GM19468 (cell line): Measurements from ENCODE around the gene KERA.

ENCODE experiments used
- ATAC-seq: cut with Tn5 transposase; IDR thresholded peaks from one replicate; pipeline ENCODE4 v1.9.1; 2021; ENCODE audit warnings: mild to moderate bottlenecking, moderate library complexity, moderate number of reproducible peaks; ENCODE audit not compliant: unreplicated experiment; ENCODE audit errors: extremely low read depth

The KERA gene

GRCh38 chr12:91017511-91018263 lies 40.1 kb downstream of the KERA start:
- ATAC-seq = no peak

DNA sequence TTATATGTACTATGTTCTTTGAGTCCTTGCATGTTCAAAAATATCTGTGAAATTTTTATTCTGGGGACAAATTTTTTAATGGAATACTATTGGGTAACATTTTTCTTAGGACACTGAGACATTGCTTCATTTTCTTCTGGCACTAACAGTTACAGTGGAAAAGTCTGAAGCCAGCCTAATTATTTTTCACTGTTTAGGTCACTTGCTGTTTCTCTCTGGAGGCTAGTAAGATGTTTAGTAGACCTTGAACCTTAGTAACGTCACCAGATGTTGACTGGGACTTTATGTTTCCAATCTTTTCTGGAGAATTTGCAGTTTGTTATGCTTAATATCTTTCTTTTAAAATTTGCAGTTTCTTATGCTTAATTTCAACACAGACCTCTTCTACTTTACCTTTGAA lies 40.8 kb downstream of the KERA start:
- no peak for ATAC-seq

- peak; percentile 83 for ATAC-seq
These were observed 48.4 kb downstream of the KERA start for GRCh38 chr12:91009319-91009950.

- ATAC-seq = no peak
These were observed 50.1 kb downstream of the KERA start for GRCh38 chr12:91007531-91008290.

DNA sequence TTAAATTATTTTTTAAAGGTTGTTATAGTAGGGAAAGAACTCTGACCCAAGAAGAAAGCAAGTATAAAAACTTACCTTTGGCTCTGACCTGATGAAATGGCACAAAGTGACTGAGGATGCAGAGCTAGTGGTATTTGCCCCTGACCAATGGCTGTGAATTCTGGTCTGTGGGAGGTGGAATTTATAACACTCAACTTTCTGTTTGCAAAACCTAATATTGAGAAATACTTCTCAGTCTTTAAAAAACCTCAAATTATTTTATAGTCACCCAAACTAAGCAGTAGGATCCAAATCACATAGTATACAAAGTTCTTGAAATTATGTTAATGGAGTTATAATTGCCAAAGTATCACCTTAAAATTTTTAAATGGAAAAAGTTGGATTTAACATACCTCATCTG lies 53.0 kb downstream of the KERA start, which contains the start of gene EPYC:
TSS of gene EPYC (minus strand) at position 101 of the 400 bp plus-strand sequence. CDS start 2,407 bp downstream, outside the sequence.
- ATAC-seq = no peak

DNA sequence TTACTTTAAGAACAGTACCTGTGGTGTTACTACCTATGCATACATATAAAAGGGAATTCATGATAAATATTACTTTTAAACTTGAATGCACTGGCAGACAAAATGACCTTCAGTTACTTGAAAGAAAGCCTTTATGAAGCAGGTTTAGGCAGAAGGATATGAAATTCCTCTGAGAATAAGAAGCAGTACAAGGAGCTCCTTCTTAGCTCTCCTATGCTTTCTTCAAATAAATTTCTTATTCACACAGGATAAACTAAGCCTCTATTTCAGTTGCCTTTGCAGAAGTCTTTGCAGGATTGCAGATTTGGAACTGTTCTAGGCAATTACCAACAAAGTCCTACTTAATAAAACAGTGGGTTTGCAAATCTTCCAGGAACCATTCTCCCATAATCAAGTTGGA lies 54.1 kb downstream of the KERA start:
- ATAC-seq = no peak

- no peak for ATAC-seq
These were observed 56.5 kb downstream of the KERA start for GRCh38 chr12:91001306-91001705.
